Hematopoietic multipotent progenitor cell (in vitro differentiated cells): ENCODE results near the gene TNK1. TPM values are rescaled to one million over a fixed set of nuclear protein-coding genes. Genes with fewer than 3 reads are reported as not detected.

Source experiments
- DNase-seq, 3 donors: peaks; one replicate each; pipeline ENCODE4 v3.0.0-alpha.2; 2011 to 2015; ENCODE audit warnings: low read depth in 2 of 3, low spot score in 2 of 3
- total RNA-seq: library from RNA; depleted of rRNA; stranded (reverse); fragments of >200 nt; gene quantifications from one replicate; pipeline ENCODE4 v1.2.3, GENCODE V29; 2012

The TNK1 gene
- total RNA-seq, 1 donor, result 4.3 TPM

DNA sequence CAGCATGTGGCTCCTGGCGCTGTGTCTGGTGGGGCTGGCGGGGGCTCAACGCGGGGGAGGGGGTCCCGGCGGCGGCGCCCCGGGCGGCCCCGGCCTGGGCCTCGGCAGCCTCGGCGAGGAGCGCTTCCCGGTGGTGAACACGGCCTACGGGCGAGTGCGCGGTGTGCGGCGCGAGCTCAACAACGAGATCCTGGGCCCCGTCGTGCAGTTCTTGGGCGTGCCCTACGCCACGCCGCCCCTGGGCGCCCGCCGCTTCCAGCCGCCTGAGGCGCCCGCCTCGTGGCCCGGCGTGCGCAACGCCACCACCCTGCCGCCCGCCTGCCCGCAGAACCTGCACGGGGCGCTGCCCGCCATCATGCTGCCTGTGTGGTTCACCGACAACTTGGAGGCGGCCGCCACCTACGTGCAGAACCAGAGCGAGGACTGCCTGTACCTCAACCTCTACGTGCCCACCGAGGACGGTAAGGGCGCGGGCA is 27.4 kb downstream of the TNK1 start:
- peak in 1 of 3 donors; percentile 6 for DNase-seq

DNA sequence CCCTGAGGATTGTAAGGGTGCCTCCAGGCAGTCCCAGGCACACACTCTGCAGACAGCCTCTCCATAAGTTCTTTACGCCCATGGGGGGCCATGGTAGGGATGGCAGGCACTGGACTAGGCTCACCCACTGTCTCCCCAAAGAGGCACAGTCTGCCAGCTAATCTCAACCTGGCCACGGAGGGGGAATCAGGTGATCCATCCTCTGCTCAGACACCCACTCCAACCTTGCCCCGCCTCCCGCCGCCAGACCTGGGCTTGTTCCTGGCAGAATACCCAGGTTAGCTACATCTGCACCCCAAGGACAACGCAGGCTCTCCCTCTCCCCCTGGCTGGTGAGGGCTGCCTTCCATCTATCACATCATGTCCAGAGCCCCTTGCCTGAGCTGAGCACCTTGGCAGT is 28.0 kb downstream of the TNK1 start:
- no peak for DNase-seq

DNA sequence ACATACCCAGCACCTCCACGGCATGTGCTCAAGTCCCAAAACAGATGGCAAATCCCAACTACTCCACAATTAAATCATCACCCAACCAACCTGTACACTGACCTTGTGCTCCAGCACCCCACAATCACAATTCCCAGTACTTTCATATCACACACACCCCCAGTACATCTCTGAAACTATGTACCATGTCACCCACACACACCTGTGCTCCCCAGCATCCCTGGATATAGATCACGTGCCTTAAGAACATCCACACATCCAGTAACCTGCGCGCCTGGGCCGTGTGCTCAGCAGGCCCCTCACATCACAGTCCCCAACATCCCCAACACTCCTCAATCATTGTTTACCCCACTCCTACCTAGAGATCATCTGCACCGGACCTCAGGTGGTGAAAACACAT is 28.8 kb downstream of the TNK1 start:
- no peak for DNase-seq

DNA sequence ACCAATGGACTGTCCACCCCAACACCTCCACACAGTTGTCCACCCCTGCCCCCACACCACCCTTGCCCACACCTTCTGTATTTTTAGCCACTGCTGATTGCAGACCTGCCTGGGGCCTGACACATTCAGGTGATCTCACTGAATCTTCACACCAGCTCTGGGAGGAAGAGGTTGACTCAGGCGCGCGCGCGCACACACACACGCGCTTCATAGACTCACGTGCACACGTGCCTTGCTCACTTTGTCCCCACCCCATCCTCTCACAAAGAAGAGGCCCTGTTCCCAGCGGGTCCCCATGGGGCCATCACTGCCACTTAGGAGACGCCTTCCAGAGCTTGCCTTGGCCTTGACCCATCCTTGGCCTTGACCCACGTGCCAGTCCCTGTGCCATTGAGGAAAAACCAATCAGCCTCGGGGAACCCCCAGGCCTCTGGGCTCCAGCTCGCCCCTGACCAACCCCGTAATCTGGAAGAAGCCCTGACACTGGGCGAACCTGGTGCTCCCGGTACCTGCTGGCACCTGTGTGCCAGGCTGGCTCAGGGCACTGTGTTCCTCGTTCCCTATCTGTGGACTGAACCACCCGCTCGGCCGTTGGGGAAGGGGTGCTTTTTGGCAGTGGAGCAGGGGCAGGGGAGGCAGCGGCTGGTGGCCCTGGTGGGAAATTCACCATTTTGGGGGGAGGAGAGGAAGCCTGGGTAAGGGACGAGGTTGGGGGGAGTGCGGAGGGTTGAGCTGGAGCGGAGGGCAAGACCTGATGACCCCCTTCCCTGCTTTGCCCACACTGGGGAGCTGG is 29.9 kb downstream of the TNK1 start:
- no peak for DNase-seq

DNA sequence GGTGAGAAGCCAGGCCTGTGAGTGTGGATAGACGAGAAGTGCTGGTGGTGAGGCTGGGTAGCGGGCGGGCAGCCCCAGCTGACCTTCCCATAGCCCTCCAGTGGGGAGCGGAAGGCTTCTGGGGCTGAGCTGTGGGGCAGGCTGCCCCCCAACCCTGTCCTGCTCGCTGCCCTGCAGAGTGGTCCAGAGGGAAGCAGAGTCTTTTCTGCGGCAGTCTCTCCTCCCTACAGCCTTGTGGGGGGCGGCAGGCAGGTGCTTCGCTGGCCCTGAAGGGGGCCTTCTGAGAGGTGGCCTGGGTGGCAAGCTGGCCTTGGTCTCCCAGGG is 30.5 kb downstream of the TNK1 start:
- no peak for DNase-seq

DNA sequence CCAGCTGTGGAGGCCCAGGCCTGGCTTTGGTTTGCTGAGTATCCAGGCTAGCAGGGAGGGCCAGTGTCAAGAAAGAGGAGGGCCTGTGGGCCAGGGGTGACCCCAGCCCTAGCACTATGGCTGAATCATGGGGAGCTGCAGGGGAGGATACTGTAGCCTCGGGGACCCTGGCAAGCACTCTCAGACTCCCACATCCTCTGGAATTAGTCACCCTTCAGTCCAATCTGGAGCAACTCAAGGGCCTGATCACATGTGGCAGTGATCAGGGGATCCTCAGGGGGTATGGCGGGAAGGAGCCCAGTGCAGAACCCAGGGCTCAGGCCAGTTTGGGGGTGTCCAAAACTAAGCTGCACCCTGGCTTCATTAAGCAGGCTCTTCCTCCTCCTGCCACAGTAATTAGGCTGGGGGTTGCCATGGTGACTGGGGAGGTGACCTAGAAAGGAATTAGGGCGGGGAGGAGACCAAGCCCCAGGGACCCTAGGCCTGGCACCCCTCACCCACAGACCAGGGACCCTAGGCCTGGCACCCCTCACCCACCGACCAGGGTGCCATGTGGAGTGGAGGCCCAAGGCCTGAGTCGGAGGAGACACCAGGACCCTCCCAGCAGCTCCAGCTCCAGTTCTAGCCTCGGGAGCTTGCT is 32.6 kb downstream of the TNK1 start:
- no peak for DNase-seq

DNA sequence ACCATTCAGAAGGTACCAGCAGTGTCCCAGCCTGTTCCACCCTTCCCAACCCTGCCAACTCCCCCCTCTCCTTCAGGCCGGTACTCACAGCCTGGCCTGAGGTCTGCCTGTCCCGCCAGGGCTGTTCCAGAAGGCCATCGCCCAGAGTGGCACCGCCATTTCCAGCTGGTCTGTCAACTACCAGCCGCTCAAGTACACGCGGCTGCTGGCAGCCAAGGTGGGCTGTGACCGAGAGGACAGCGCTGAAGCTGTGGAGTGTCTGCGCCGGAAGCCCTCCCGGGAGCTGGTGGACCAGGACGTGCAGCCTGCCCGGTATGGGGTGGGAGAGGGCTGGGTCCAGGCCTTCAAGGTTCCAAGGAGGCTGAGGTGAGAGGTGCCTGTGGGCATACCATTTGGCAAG is 33.9 kb downstream of the TNK1 start:
- no peak for DNase-seq

DNA sequence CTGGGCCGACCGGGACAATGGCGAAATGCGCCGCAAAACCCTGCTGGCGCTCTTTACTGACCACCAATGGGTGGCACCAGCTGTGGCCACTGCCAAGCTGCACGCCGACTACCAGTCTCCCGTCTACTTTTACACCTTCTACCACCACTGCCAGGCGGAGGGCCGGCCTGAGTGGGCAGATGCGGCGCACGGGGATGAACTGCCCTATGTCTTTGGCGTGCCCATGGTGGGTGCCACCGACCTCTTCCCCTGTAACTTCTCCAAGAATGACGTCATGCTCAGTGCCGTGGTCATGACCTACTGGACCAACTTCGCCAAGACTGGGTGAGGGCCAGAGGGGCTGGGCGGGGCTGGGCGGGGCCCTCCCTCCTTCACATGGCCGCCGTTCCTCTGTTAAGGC is 34.9 kb downstream of the TNK1 start:
- DNase-seq, result no peak

DNA sequence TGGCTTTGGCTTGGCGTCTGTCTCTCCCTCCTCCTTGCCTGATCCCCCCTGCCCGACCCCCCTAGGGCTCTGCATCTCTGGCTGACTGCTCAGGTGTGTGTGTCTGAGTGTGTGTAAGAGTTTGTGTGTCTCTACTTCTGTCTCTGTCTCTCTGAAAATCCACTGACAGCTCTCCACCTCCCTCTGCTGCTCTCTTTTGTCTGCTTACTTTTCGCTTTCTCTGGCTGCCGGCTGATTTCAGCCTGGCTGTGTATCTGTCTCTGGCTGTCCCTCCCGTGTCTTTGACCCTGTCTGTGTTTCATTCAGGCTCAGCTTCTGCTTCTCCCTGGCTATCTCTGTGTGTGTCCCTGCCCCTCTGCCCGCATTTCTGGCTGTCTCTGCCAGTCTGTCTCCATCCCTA is 35.4 kb downstream of the TNK1 start:
- no peak for DNase-seq

DNA sequence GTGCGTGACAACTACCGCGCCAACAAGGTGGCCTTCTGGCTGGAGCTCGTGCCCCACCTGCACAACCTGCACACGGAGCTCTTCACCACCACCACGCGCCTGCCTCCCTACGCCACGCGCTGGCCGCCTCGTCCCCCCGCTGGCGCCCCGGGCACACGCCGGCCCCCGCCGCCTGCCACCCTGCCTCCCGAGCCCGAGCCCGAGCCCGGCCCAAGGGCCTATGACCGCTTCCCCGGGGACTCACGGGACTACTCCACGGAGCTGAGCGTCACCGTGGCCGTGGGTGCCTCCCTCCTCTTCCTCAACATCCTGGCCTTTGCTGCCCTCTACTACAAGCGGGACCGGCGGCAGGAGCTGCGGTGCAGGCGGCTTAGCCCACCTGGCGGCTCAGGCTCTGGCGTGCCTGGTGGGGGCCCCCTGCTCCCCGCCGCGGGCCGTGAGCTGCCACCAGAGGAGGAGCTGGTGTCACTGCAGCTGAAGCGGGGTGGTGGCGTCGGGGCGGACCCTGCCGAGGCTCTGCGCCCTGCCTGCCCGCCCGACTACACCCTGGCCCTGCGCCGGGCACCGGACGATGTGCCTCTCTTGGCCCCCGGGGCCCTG is 36.3 kb downstream of the TNK1 start:
- DNase-seq, result no peak

DNA sequence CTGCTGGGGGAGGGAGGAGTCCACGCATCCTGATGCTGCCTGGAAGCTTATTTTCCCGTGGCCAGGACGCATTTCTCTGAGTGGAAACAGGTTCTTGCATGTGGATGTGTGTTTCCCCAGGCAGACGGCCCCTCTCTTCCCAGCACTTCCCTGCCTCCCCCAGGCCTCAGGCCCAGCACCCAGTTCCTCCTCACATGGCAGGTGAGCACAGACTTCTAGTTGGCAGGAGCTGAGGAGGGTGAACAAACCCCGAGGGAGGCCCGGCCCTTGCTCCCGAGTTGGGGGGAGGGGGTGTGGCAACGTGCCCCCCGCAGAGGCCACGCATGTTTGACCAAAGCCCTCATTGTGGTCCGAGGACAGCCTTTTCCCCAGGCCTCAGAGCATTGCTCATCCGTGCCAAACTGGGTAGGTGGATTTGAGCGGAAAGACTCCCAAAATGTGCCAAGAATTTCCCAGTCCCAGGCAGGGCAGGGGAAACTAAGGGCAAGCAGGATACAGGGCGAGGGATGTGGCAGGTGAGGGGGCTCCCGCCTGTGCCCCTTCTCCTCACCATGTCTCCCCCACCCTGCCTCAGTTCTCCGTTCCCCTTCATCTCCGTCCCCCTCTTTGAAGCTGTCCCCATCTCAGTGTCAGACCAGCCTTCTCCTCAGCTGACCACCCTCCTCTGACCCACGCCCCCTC is 37.7 kb downstream of the TNK1 start:
- DNase-seq, result no peak

DNA sequence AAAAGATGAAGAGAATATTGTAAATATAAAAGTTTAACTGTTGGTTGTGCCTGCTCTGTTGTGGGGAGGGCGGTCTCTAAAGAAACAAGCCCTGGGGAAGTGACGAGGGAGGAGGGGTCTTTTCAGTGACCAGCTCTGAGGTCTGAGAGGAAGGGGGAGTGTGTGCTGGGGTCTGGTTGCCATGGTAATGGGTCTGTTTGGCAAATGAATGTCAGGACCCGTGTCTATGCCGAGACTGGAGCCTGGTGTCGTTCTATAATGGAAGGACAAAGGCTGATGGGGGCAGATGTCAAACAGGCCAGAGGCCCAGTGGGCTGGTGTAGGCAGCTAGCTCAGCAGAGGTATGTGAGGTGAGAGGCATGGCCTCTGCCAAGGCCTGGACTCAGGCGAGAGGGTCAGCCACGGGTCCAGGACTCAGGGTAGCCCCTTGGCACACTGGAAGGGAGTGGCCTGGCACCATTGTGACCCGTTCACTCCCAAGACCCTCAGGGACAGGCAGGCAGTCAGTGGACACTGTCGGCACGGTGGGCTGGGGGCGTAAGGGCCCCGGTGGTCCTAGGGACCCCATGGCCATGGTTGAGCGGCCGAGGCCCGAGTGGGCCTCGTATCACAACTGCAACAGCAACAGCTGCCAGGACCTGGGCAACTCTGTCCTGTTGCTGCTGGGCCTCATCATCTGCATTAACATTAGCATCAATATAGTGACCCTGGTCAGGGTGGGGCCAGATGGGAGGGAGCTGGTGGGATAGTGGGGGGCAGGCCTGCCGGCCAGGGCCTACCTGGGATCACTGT is 39.1 kb downstream of the TNK1 start, which contains the start of gene SPEM1:
SPEM1 (plus strand) TSS at position 506 of the 792 bp plus-strand sequence; CDS start at position 567, 61 bp downstream.
- no peak for DNase-seq

DNA sequence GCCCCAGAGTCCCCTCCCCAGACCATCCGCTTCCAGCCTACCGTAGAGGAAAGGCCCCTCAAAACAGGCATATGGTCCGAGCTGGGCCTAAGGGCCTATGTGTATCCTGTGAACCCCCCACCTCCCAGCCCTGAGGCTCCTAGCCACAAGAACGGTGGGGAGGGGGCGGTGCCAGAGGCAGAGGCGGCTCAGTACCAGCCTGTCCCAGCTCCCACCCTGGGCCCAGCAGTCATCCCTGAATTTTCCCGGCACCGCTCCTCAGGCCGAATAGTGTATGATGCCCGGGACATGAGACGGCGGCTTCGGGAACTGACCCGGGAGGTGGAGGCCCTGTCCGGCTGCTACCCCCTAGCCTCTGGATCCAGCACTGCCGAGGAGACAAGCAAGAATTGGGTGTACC is 40.3 kb downstream of the TNK1 start:
- DNase-seq, result no peak

DNA sequence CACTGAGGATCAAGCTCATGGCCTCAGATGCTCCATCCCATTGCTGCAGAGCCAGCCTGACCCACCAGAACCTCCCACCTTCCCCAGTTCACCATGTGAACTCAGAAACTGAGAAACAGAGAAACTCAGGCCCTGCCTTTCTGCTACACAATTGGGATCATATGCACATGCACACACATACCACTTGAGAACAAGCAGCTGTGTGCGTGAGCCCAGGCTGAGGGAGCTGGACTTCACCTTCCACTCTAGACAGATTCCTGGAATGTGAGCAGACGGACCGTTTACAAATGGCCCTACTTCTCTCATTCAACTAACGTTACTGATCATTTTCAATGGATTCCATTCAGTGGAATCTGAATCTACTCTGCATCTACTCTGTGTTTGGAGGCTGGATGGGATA is 42.8 kb downstream of the TNK1 start:
- no peak for DNase-seq

DNA sequence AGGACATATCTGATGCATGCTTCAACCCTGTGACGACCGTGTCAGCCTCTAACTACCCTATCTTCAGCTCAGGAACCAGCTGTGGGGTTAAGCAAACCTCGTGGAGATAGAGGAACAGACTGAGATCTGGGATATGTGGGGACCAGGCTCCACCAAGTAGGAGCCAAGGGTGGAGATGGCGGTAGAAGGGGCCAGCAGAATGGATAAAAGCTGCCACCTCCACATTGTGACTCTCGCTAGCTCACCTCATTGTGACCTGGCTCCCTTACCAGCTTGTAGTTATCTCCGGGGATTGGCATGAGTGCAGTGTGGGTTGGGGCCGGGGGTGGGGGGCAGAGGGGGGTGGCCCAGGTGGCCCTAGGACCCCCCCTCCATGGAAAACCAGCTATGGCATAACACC is 44.4 kb downstream of the TNK1 start, which contains the start of gene SPEM2:
SPEM2 (plus strand) TSS at position 301 of the 400 bp plus-strand sequence; CDS start at position 374, 73 bp downstream.
- DNase-seq, result no peak

DNA sequence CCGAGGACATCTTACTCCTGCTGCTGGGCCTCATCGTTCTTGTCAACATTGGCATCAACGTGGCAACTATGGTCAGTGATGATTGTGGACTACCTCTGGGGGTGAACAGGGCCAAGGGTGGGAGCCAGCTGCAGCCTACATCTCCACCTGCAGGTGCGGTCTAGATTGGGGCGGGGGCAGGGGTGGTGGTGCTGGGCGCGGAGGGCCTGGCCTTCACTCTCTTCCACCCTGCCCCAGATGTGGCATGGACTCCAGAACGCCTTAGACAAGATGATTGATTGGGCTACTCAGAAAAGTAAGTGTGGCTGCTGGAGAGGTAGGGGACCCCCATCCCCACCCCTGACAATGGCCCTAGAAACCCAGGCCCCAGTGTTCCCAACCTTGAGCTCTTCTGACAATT is 44.9 kb downstream of the TNK1 start:
- DNase-seq, result no peak

DNA sequence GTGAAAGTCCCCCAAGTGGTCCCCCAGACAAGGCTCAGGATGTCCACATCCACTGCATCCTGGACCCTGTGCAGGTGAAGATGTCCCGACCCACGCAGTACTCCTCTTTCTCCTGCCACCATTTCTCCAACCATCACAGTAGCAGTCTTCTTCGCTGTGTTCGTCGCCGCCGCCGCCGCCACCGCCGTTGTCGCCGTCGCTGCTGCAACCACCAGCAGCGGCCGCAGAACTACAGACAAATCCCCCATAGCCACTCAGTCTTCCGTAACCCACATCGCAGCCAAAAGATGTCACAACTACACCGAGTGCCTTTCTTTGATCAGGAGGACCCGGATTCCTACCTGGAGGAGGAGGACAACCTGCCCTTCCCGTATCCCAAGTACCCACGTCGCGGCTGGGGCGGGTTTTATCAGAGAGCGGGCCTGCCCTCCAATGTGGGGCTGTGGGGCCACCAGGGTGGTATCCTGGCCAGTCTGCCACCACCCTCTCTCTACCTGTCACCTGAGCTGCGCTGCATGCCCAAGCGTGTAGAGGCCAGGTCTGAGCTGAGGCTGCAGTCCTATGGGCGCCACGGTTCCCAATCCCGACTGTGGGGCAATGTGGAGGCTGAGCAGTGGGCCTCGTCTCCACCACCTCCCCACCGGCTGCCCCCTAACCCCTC is 45.4 kb downstream of the TNK1 start:
- DNase-seq, result no peak

DNA sequence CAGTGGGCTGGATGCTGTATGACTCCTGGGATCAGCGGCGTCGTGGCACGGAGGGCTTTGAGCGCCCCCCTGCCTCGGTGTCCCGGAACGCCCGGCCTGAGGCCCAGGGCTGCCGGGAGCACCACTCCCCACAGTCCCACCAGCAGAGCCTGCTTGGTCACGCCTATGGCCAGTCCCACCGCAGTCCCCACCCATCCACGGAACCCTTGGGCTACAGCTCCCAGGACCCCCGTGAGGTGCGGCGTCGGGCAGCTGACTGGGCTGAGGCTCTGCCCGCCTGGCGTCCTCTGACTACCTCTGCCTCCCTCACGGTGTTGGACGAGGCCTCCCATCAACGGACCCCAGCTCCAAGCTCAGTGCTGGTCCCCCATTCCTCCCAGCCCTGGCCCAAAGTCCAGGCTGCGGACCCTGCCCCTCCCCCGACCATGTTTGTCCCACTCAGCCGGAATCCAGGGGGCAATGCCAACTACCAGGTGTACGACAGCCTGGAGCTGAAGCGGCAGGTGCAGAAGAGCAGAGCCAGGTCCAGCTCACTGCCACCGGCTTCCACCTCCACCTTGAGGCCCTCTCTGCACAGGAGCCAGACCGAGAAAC is 46.1 kb downstream of the TNK1 start:
- DNase-seq, result no peak

DNA sequence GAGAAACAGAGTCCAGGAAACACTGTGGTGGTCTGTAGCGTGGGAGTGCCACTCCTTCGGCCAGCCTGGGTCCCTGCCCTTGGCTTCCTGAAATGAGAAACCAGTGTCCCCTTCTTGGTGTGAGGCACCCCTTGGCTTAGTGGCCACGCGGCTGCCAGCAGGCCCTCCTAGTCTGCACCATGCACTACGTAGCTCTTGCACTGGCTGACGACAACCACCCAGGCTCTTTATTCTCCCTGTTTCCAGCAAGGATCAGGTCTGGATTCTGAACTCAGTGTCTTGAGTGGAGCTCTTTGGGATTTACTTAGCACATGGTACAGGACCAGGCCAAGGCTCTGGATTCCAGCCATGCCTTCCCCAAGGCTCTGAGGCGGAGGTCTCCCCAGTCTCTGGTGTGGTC is 46.7 kb downstream of the TNK1 start:
- no peak for DNase-seq

DNA sequence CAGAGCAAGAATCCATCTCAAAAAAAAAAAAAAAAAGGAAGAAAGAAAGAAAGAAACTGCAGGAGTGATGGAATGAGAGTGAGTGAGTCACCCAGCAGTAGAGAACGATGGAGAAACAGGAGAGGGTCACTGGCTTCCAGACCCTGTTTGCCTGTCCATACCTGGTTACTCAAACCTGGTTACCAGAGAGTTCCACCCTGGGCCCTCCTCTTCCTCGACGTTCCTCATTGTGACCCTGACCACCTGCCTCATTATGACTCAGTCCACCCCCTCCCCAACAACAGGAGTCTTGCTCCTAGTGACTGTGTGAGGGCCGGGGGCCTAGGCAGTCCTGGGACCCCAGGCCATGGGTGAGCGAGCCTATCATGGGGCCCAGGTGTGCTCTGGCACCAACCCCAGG is 47.7 kb downstream of the TNK1 start, which contains the start of gene SPEM3:
SPEM3 (plus strand) TSS at position 301 of the 400 bp plus-strand sequence; CDS start at position 347, 46 bp downstream.
- DNase-seq, result no peak
